HG02759 (cell line): ENCODE data around the gene ZNF823.
"Not testable (repeated sequence)": the region's sequence is repeated elsewhere in the genome, so short reads cannot be mapped to it uniquely, and the experiment has no call there.

Source experiments
- ATAC-seq: cut with Tn5 transposase; IDR thresholded peaks from one replicate; pipeline ENCODE4 v1.9.1; 2021; ENCODE audit warnings: mild to moderate bottlenecking, moderate library complexity; ENCODE audit not compliant: unreplicated experiment

The ZNF823 gene

GRCh38 chr19:11684987-11685675 lies 53.6 kb downstream of the ZNF823 start:
- ATAC-seq: no peak

DNA sequence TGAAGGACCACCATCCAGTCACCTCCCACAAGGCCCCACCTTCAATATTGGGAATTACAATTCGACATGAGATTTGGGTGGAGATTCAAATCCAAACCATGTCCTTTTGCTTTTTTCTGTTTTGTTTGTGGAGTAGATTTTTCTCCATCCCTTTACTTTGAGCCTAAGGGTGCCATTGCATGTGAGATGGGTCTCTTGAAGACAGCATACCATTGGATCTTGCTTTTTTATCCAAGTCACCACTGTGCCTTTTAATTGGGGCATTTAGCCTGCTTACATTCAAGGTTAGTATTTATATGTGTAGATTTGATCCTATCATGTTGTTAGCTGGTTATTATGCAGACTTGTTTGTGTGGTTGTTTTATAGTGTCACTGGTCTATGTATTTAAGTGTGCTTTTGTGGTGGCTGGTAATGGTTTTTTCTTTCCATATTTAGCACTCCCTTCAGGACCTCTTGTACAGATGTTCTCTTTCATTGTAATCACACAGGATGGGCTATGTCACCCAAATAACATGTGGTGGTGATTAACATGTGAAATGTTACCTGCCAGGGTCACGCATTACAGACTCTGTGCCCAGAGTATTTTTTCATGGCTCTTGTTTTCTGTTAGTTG lies 58.0 kb downstream of the ZNF823 start:
- no peak for ATAC-seq

- ATAC-seq: no peak
These were observed 60.2 kb downstream of the ZNF823 start for GRCh38 chr19:11678504-11678903.

- not testable (repeated sequence) for ATAC-seq
These were observed 61.8 kb downstream of the ZNF823 start for GRCh38 chr19:11676661-11677600.

DNA sequence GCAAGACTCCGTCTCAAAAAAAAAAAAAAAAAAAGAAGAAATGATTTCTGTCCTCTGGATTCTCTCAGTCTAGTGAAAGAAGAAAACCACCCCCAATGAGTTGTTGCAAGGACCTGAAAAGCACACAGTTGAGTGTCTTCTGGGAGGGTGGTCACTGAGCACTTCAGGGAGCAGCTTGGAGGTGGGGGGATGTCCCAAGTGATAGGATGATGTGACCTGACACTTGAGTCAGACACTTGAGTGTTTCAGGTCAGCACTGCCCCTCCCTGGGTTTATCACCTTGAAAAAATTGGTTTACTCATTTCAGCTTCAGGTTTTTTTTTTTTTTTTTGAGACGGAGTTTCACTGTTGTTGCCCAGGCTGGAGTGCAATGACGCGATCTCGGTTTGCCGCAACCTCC lies 63.2 kb downstream of the ZNF823 start:
- ATAC-seq: no peak

DNA sequence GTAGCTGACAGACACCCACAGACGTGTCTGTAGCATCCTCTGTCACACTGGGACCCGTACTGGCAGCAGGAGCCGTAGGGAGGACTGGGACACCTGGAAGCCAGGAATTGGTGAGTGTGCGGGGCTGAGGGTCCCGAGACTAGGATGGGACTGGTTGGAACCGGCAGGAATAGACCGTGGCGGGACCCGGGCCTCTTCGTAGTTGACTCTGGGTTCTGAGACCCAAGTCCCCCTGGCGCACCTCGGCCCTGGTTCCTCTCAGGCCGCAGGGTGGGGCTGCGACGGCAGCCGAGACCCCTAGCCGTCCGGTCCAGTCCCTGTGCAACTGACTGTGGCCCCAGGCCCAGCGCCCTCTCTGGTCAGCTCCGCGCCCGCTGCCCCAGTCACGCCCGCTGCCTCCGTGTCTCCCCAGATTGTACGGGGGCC lies 64.7 kb downstream of the ZNF823 start:
- no peak for ATAC-seq

GRCh38 chr19:11673608-11674041 lies 65.1 kb downstream of the ZNF823 start:
- no peak for ATAC-seq
